ENCODE results near the gene NCKAP5.
A peak's percentile ranks its signal among the peaks of the same experiment; 100 is the strongest.

The NCKAP5 gene

DNA sequence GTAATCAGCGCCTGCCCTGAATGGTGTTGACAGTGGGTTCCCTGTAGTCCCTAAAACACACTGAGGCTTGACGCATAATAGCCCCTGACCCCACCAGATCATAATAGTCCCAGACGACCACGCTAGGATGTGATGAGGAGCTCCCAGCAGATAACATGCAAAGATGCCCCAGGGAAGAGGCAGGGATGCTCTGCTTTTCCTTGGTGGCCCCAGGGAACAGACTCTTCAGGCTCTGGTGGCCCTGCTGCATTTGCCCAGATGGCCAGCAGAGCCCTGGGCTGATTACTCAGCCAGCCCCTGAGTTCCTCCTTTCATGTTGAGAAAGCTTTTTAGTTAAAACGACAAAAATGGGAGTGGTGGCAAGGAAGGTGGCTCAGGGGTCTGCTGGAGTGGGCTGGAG is 5.9 kb upstream of the NCKAP5 start:
- no peak for DNase-seq (ENCODE audit: low spot score)

DNA sequence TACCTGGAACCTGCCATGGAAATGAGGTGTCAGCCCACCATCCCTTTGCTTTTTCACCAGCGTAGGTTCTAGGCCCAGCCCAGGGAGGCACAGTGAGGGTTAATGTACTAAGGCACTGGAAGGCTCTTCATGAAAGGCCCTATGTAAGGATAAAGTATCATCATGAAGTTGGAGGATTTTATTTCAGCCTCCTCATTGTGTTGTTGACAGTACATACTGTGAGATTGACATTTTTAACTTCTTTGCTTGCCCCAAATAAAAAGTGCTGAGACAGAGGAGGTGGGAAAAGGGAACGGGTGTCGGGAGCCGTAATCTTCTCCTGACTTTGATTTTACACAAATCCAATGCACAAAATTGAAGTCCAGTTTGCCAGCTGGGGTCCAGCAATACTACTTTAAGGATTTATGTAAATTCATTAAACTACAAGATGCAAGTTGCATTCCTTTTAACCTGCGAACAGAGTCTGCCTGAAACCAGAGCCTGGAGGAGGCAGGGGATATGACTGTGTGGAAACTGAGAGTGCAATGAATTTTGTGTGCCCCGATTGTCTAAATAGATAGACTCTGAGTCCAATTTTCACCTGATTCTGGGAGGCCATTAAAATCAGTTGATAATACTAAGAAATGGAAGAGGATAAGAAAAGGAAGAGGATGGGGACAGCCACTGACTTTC is 5.4 kb upstream of the NCKAP5 start:
- DNase-seq (ENCODE audit: low spot score): no peak

DNA sequence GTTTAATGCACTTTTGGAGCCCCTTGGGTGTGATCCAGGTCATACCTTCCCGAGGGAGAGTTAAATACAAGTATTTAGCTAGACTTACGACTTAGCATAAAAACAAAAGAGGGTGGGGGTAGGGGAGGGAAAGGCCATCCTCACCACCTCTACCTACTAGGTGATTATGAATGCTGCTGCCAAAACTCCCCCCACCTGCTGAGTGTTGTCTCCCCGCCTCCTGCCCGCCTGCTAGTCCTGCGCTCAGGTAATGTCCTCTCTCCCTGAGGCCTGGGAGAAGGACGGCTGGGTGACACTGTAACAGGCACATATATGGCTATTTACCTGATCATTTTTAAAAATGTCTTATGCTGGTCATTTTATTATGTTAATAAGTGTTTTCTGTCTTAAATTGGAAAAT is 3.0 kb upstream of the NCKAP5 start:
- no peak for DNase-seq (ENCODE audit: low spot score)

DNA sequence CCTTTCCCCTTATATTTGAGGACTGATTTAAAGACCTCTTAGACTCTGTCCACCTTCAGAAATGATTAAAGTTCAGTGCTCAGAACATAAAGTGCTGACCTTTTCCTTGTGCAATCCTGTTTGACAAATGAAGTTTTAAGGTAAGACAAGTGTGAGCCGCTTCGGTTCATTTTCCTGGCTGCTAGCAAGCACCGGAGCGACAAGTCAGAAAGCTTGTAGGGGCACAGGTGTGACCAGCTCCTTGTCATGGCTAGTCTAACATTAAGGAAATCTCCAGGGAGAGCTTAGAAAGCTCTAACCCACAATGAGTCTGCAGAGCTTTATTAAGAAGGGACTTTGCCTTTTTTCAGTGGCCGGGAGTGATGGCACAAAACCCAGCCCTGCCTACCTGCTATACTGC is 2.3 kb upstream of the NCKAP5 start:
- DNase-seq (ENCODE audit: low spot score): no peak

DNA sequence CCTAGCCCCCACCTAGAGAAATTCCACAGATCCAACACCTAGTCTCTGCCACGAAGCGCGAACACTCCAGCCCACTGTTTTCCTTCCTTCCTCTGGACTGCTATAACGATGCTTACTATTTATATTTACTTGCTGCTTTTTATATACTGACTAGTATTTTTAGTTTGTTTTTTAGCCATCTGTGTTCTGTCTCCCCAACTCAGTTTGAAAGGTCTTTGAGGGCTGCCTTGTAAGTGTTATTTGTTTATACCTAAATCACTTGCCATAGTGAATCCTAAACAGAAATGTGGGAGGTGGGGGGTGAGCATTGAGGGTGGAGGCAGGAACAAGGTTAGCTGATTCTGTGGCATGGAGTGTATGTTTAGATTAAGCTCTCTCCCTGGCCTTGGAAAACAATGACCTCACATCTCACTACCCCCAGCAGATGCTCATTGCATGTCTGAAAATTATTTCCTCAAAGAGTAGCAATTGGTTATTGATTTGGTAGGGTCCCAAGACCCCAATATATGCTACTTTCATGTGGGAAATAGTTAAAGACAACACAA is 1.1 kb upstream of the NCKAP5 start:
- DNase-seq (ENCODE audit: low spot score): no peak

DNA sequence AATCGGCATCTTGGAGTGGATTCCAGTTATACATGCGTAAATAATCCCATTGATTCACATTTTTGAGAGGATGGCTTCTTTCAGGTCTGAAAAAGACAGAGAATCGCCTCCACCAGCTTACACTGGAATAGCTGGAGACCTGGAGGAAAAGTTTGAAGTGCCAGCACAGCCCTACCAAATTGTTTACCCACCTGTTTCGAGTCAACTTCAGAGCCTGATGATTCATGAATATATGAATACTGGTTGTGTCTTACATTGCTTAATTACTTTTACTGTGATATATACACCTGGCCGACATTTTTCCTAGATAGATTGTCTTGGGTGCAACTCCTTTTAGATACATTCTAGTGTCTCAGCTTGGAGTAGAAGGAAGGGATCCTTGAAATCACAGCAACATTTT is 335 bp upstream of the NCKAP5 start:
- DNase-seq (ENCODE audit: low spot score): no peak

DNA sequence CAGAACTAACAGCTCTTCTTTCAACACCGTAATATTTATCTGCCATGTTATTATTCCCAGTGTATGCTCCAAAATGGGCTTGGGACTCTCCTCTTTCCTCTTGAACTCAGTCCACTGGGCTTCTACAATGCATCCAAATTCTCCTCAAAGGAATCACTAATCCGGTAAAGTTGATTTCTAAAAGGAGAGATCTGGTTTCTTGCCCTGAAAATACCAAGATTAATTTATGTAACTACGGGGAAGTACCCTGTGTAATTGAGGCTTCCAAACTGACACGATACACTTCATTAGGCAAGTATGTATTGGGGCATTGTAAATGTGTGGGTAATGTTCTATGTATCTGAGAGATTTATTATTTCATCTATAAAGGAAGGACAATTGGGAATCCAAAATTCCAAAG is 5.7 kb downstream of the NCKAP5 start:
- DNase-seq (ENCODE audit: low spot score): no peak

DNA sequence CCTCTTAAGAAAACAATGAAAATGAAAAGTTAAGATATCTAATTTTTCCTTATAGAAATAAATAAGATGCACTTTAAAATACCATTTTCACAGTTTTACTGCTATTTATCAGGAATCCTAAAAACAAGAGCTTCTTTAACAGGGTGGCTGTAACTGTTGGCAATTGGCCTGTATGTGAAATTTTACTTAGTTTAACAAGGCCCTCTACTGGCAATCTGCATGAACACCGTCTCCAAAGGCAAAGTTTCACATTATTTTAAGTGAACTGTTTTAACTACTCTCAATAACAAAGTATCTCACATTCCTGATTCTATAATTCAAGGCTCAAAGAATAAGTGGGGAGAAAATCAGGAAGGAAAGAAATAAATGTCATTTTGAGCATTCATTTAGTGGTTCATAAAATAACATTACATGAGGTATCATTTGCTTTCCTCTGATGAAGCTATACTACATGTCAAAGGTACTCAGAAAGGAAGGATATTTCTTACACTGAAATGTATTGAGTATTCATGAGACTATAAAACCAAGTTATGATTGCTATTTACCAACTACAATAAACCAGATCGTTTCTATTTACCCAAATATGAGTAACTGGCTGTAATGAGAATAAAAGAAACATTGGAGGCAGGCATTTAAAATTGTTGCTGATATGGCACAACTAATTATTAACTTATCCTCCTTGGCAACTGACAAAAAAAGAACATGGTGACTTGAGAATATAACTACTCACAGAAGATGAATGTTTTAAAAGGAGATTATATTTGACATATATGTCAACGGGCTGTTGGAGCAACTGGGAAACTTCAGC is 7.0 kb downstream of the NCKAP5 start:
- peak; percentile 48 for DNase-seq (ENCODE audit: low spot score)

DNA sequence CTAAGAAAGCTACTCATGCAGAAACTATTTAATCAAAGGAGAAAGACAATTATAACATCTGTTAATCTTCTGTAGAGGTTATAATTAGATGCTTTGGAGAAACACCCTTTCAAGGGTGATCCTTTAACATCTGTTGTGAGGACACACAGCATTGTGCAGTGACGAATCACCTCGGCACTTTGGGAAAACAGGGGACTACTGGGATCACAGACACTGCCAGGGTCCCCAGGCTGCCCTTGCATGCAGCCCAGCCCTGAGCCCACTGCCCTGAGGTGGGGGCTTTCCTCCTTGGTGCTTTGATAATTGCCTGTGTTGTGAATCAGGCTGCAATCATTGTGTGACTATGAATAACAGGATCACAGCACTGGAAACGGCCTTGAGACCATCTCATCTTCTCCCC is 10.6 kb downstream of the NCKAP5 start:
- no peak for DNase-seq (ENCODE audit: low spot score)

DNA sequence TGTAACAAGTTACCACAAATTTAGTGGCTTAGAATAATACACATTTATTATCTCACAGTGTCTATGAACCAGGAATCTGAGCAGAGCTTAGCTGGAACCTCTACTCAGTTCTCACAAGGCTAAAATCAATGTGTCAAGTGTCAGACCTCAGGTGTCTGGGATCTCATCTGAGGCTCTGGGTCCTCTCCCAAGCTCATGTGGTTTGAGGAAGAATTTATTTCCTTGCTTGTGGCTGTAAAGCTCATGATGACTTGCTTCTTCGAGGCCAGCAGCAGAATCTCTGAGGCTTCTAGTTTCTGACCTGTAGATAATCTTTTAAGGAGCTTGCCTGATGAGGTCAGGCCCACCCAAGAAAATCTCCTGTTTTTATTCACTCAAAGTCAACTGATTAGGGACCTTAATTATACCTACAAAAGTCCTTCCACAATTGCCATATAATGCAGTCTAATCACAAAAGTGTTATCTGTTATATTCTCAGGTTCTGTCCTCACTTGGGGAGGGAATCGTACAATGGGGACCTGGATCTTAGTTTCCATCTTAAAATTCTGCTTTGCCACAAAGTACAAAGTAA is 14.3 kb downstream of the NCKAP5 start:
- no peak for DNase-seq (ENCODE audit: low spot score)

DNA sequence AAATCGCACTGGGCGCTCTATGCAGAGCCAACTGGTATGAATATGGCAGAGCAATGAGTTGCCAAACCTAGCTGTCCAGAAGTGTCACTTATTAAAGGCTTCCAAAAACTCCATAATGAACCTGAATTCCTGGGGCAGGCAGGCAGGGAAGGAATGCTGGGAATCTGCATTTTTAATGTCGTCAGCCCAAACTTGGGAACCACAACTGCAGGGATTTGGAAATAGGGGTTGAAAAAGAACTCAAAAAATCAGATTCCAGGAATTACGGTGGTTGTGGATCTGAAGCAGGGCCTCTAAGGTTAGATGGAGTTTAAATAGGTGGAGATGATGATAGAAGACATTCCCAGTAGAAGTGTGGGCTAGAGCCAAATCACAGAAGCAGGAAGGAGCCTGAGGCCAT is 15.0 kb downstream of the NCKAP5 start:
- no peak for DNase-seq (ENCODE audit: low spot score)

DNA sequence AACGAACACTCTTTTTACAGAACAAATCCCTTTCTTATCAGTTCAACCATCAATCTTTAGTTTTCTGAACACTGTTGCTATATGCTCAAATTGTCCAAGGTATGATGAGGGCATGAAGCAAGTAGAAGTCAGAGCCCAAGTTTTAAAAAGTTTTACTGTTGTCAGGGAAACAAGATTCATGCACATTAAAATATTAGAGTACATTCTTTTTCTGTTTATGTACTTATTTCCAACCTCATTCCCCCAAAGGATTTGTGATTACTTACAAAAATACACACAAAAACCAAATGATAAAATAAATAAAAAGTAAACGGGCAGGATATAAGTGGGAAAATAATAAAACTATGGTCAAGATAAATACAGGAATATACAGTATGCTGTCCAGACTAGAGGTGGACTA is 15.4 kb downstream of the NCKAP5 start:
- no peak for DNase-seq (ENCODE audit: low spot score)

DNA sequence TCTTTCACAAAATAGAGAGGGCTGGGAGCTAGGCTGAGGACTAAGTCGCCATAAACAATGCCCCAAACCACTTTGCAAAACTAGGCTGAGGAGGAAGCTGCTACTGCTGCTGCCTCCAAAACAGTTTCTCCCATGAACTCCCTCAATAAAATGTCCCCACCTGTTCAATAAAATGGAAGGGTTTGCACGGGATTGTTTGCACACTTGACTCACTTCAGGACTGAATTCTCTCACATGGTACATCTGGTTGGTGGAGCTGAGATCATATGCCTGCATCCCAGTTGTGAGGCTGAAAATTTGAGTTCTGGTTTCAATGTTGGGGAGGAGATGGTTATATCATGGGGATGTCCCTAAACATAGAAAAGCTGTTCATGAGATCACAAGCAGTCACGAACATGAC is 26.5 kb downstream of the NCKAP5 start:
- DNase-seq (ENCODE audit: low spot score): no peak

DNA sequence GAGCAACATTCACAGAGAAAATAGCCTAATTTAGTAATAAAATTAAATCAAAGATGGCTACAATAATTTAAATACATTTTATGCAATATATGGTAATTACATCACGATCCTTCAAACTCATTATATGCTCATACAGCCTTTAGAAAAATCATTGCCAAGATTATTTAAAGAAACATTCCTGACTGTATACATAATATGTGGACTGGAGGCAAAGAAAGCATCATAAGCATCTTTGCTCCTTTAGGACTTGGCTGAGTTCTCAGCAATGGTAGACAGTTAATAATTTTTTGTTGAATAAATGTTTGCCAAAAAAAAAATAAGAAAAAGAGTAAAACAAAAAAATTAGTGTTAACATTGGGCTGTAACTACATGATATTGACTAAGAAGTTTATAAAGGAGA is 26.9 kb downstream of the NCKAP5 start:
- no peak for DNase-seq (ENCODE audit: low spot score)

DNA sequence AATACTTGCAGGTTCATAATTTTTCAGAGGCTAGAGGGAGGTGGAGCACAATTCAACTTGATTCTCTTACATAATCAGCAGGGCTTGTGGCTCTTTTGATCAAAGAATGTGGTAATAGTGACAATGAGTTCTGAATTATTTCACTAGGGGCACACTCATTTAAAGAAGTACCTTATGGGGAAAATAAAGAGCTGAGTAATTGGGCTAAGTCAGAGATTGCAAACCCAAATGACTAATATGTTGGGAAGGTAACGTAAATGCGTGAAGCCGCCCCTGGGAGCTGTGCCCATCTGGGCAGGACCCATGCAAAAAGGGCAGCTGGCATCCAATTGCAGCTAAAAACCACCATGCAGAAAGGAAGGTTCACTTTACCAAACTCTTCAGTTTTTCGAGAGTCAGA is 35.3 kb downstream of the NCKAP5 start:
- peak; percentile 12 for DNase-seq (ENCODE audit: low spot score)

DNA sequence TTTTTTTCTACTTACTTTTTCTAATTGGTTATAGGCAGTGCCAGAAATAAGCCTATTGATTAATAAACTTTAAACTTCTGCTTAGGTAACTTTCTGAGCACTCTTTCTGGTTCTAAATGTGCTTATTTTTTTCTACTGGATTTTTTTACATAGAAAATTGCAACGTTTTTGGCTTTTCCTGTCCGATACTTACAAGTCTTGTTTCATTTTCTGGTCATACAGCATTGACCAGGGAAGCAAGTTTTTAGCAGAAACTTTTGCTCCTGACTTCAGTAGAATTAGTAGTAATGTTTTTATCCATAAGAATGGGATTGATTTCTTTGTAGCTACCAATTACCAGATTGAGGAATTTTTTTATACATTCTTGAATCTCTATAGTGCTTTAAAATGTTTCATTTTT is 36.9 kb downstream of the NCKAP5 start:
- no peak for DNase-seq (ENCODE audit: low spot score)

DNA sequence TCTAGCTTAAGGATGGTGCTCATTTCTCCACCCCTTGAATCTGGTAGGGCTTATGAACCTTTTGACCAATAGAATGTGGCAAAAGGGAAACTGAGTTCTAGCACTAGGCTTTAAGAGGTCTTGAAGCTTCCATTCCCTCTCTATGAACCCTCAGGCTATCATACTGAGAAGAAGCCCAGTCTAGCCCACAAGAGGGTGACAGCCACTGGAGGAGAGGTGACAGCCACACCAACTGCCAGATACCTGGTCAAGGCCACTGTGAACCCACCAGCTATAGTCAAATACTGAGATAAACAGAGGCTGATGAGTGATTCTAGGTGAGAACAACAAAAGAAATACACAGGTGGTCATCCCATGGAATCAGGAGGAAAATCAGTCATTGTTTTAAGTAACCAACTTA is 37.6 kb downstream of the NCKAP5 start:
- no peak for DNase-seq (ENCODE audit: low spot score)

DNA sequence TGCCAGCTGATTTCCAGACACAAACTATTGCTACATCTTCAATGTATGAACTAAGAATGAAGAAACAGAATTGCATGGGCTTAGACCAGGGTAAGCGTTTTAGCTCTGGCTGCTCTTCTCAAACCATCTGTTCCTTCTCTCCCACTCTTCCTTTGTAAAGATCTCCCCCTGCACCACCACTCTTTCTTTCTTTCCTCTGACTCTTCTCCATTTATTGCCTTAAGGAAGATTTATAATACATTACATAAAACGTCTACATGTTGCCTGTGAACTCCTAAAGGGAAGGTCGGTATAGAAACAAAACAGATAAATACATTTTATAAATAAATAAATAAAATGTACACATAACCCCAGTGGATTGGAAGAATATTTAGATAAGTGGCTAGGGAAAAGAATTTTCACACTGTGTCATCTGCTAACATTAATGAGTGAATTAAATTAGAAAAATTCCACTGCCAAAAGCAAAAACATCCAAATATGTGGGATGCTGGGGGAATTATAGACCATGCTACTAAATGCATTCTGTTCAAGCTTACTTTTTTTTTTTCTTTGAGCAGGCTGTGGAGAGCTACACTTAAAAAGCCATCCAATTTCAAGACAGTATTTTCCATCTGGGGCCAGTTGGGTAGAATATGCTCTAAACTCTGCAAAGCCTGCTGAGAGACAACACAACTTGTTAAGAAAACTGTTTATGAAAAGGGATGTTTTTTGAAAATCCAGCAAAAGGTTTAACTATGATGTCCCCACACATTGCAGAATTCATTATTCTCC is 41.5 kb downstream of the NCKAP5 start:
- no peak for DNase-seq (ENCODE audit: low spot score)

DNA sequence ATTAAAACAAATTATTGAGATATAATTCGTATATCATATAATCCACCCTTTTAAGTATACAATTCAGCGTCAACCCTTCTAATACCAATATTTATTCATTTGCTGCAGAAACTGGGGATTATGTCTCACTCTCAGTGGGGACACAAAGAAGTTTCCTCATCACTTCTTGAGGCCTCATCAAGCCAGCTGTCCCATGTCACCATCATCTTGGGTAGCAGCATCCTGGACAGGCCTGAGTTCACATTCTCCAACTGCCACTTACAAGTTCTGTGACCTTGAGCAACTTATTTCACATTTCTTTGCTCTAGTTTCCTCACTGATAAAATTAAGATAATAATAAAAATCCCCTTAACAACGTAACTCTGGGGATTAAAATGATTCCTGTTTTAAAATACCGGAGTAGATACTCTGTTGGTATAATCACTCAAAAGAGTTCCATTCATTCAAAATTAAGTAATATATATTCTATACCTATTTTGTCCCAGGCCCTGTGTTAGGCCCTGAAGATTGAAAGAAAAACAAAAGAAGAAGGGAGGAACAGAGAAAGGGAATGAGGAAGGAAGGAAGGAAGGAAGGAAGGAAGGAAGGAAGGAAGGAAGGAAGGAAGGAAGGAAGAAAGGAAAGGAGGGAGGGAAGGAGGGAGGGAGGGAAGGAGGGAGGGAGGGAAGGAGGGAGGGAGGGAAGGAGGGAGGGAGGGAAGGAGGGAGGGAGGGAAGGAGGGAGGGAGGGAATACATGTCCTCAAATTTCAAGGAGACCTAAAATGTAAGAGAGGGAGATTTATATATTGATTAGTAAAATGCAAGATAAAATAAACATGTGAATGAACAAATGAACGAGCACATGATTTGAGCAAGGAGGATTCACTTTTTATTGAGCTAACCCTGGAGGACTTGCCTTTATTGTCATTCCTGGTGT is 42.4 kb downstream of the NCKAP5 start:
- DNase-seq (ENCODE audit: low spot score): no peak

DNA sequence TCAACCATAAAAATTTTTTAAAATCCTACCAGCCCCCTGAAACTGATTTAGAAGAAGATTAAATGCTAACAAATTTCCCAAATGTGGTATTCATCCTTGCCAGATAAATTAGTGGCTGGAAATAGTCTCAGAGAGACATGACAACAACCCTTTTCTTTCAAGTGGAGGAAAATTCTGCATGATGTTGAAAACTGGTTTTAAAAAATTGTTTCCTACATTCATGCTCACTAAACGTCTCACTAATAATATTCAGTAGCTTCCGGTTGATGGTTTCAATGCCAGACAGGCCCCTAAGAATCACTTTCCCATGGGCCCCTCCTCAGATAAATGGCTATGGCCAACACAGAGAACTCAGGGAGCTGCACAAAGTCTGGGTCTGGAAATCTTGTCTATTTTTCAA is 43.2 kb downstream of the NCKAP5 start:
- no peak for DNase-seq (ENCODE audit: low spot score)

DNA sequence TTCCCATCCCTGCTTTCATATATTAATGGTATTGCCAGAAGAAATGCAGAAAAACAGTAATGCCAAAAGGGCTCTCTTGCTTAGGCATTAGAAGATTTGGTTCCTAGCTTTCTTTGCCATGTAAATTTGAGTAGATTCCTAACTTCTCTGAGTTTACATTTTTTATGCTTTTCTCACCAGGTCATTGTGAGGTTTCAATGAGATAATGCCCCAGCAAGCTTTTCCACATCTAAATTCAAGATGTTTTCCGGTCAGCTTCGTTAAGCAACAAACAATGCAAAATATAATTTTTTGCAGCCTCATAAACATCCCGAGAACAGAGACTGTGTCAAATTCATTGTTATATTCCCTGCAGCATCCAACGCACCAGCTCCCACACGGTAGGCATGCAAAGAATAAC is 44.9 kb downstream of the NCKAP5 start:
- peak; percentile 11 for DNase-seq (ENCODE audit: low spot score)
